IMR-90 (cell line): ENCODE measurements around the gene MTHFSD. TPM values are rescaled to one million over a fixed set of nuclear protein-coding genes. Genes with fewer than 3 reads are reported as not detected.

Source experiments
- ATAC-seq: fragments of 200-7000 bp; cut with Tn5 transposase; 2 replicates; pipeline ENCODE4 v1.9.1; 2020; ENCODE audit warnings: low read depth, mild to moderate bottlenecking, moderate library complexity
- BruUV-seq: library from RNA; stranded (reverse); fragments of 400-500 nt; replicated peaks from 2 replicates; lab custom pipeline; 2021; lab: Mats Ljungman, UMichigan
- CTCF ChIA-PET: fragments of 300-600 bp; formaldehyde crosslinking; extraction: SDS; loops from one replicate; lab custom pipeline; 2021; ENCODE audit warnings: antibody characterized with exemption; lab: Yijun Ruan, JAX
- POLR2A ChIA-PET: fragments of 300-600 bp; sonication (Branson Sonifier 250); formaldehyde crosslinking; loops from one replicate; lab custom pipeline; 2022; ENCODE audit warnings: antibody characterized with exemption; ENCODE audit not compliant: unreplicated experiment; lab: Charles Lee
- DNase-seq: peaks from one replicate; pipeline ENCODE4 v3.0.0; 2013
- H2AFZ ChIP-seq: replicated peaks from 2 replicates; pipeline ENCODE3; 2013; ENCODE audit warnings: low read length, mild to moderate bottlenecking; ENCODE audit not compliant: poor library complexity
- H2AK5ac ChIP-seq: 2 replicates; pipeline ENCODE4 v1.6.1; 2013; ENCODE audit warnings: low read depth, low read length, inconsistent platforms
- H2AK9ac ChIP-seq: replicated peaks from 2 replicates; pipeline ENCODE3; 2013; ENCODE audit warnings: mild to moderate bottlenecking, low read depth, low read length, moderate library complexity; ENCODE audit not compliant: poor library complexity
- H2BK120ac ChIP-seq: 2 replicates; pipeline ENCODE4 v1.6.1; 2013; ENCODE audit warnings: low read depth, low read length, inconsistent platforms
- H2BK15ac ChIP-seq: 3 replicates; pipeline ENCODE4 v1.6.1; 2013; ENCODE audit warnings: low read depth, low read length, inconsistent platforms
- H2BK20ac ChIP-seq: 2 replicates; pipeline ENCODE4 v1.6.1; 2013; ENCODE audit warnings: low read depth, mild to moderate bottlenecking, inconsistent platforms, low read length, moderate library complexity
- H2BK5ac ChIP-seq: 2 replicates; pipeline ENCODE4 v1.6.1; 2013; ENCODE audit warnings: mild to moderate bottlenecking, low read depth, low read length, inconsistent platforms; ENCODE audit not compliant: poor library complexity, severe bottlenecking
- H3K14ac ChIP-seq: replicated peaks from 2 replicates; pipeline ENCODE4 v1.6.1; 2013; ENCODE audit warnings: low read depth, low read length, inconsistent platforms
- H3K18ac ChIP-seq: 2 replicates; pipeline ENCODE4 v1.6.1; 2013; ENCODE audit warnings: low read depth, low read length, control low read depth
- H3K23ac ChIP-seq: 2 replicates; pipeline ENCODE4 v1.6.1; 2013; ENCODE audit warnings: low read depth, low read length, inconsistent platforms
- H3K27ac ChIP-seq: 2 replicates; pipeline ENCODE4 v1.5.1; 2013; ENCODE audit warnings: mild to moderate bottlenecking, control low read depth, low read length; ENCODE audit not compliant: insufficient read depth
- H3K27me3 ChIP-seq: 2 replicates; pipeline ENCODE4 v1.6.1; 2013; ENCODE audit warnings: low read length; ENCODE audit not compliant: control insufficient read depth, insufficient read depth
- H3K36me3 ChIP-seq: 2 replicates; pipeline ENCODE4 v1.6.1; 2013; ENCODE audit warnings: low read length, mixed read lengths; ENCODE audit not compliant: control insufficient read depth, insufficient read depth
- H3K4ac ChIP-seq: 2 replicates; pipeline ENCODE4 v1.6.1; 2013; ENCODE audit warnings: low read depth, low read length, inconsistent platforms
- H3K4me1 ChIP-seq: 2 replicates; pipeline ENCODE4 v1.6.1; 2013; ENCODE audit warnings: low read length, mixed read lengths; ENCODE audit not compliant: control insufficient read depth, insufficient read depth
- H3K4me2 ChIP-seq: 2 replicates; pipeline ENCODE4 v1.6.1; 2013; ENCODE audit warnings: low read depth, mild to moderate bottlenecking, control low read depth, low read length, moderate library complexity
- H3K4me3 ChIP-seq: 2 replicates; pipeline ENCODE4 v1.5.1; 2013; ENCODE audit warnings: low read depth, mild to moderate bottlenecking, control low read depth, low read length, moderate library complexity; ENCODE audit not compliant: insufficient read depth
- H3K56ac ChIP-seq: 2 replicates; pipeline ENCODE4 v1.6.1; 2013; ENCODE audit warnings: low read length, inconsistent platforms; ENCODE audit not compliant: insufficient read depth; ENCODE audit errors: extremely low read depth
- H3K79me1 ChIP-seq, 2 experiments: 2 replicates each; pipeline ENCODE4 v1.6.1; 2013; ENCODE audit warnings: low read length in 2 of 2, inconsistent platforms in 1 of 2, low read depth in 1 of 2
- H3K9ac ChIP-seq: 2 replicates; pipeline ENCODE4 v1.6.1; 2013; ENCODE audit warnings: low read depth, low read length, control low read depth
- H3K9me1 ChIP-seq: 2 replicates; pipeline ENCODE4 v1.6.1; 2013; ENCODE audit warnings: low read length, inconsistent platforms; ENCODE audit not compliant: insufficient read depth
- H3K9me3 ChIP-seq: 2 replicates; pipeline ENCODE4 v1.6.1; 2013; ENCODE audit warnings: low read length; ENCODE audit not compliant: control insufficient read depth, insufficient read depth
- H4K20me1 ChIP-seq: 2 replicates; pipeline ENCODE4 v1.6.1; 2013; ENCODE audit warnings: low read length, inconsistent platforms; ENCODE audit not compliant: insufficient read depth
- H4K5ac ChIP-seq: 2 replicates; pipeline ENCODE4 v1.6.1; 2013; ENCODE audit warnings: mild to moderate bottlenecking, low read depth, low read length, control low read depth
- H4K8ac ChIP-seq, 2 experiments: 2 replicates each; pipeline ENCODE4 v1.6.1; 2013; ENCODE audit warnings: low read depth in 2 of 2, low read length in 2 of 2, control low read depth in 1 of 2, inconsistent platforms in 1 of 2
- H4K91ac ChIP-seq: 2 replicates; pipeline ENCODE4 v1.6.1; 2013; ENCODE audit warnings: low read depth, low read length, inconsistent platforms; ENCODE audit not compliant: insufficient read depth
- BHLHE40 ChIP-seq: fragments of 150-350 bp; IDR thresholded peaks from 2 replicates; pipeline ENCODE4 v1.6.1; 2016; ENCODE audit warnings: mild to moderate bottlenecking, low read depth, low read length
- CEBPB ChIP-seq: IDR thresholded peaks from 2 replicates; pipeline ENCODE4 v1.6.1; 2012; ENCODE audit warnings: low read depth, low read length, improper control_type of control experiment
- CHD1 ChIP-seq: IDR thresholded peaks from 2 replicates; pipeline ENCODE4 v1.6.1; 2012; ENCODE audit warnings: low read depth, low read length, improper control_type of control experiment
- CTCF ChIP-seq: conservative IDR thresholded peaks from 2 replicates; pipeline ENCODE4 v1.5.1; 2012; ENCODE audit warnings: mild to moderate bottlenecking, low read depth, low read length, improper control_type of control experiment
- FOS ChIP-seq: fragments of 150-350 bp; IDR thresholded peaks from 2 replicates; pipeline ENCODE4 v1.6.1; 2016; ENCODE audit warnings: low read depth, low read length
- MAFK ChIP-seq: IDR thresholded peaks from 2 replicates; pipeline ENCODE4 v1.6.1; 2012; ENCODE audit warnings: low read depth, low read length, improper control_type of control experiment
- MAZ ChIP-seq: IDR thresholded peaks from 2 replicates; pipeline ENCODE4 v1.6.1; 2012; ENCODE audit warnings: low read depth, mild to moderate bottlenecking, low read length, improper control_type of control experiment, moderate library complexity, borderline replicate concordance
- NFE2L2 ChIP-seq: fragments of 150-350 bp; IDR thresholded peaks from 2 replicates; pipeline ENCODE4 v1.6.1; 2016; ENCODE audit warnings: low read depth, mild to moderate bottlenecking, low read length
- POLR2A ChIP-seq: IDR thresholded peaks from 2 replicates; pipeline ENCODE4 v1.6.1; 2012; ENCODE audit warnings: mild to moderate bottlenecking, low read depth, low read length
- RFX5 ChIP-seq: IDR thresholded peaks from 2 replicates; pipeline ENCODE4 v1.8.0; 2012; ENCODE audit warnings: low read depth, mild to moderate bottlenecking, low read length, moderate library complexity
- SMC3 ChIP-seq: fragments of 150-350 bp; IDR thresholded peaks from 2 replicates; pipeline ENCODE4 v1.6.1; 2016; ENCODE audit warnings: low read depth, mild to moderate bottlenecking, antibody characterized with exemption, low read length, moderate library complexity
- USF2 ChIP-seq: fragments of 150-350 bp; IDR thresholded peaks from 2 replicates; pipeline ENCODE4 v1.6.1; 2017; ENCODE audit warnings: mild to moderate bottlenecking, antibody characterized with exemption, low read length, low read depth
- WGBS, 2 experiments: methylation state at CpG; one replicate each; pipeline versions ENCODE4 v1.1.5 to v1.1.7; 2013; ENCODE audit warnings: missing lambda C conversion rate in 2 of 2; ENCODE audit not compliant: insufficient read length in 1 of 2; ENCODE audit errors: extremely low coverage in 2 of 2; 5-methylcytosine and 5-hydroxymethylcytosine counted together
- dilution Hi-C: fragments of 300-500 bp; cut with HindIII; formaldehyde crosslinking; loops from one replicate; pipeline ENCODE4 v1.14.3; 2018; ENCODE audit warnings: low sequenced_read_pairs; ENCODE audit not compliant: unreplicated experiment
- in situ Hi-C: fragments of 300-500 bp; cut with MboI; formaldehyde crosslinking; loops from 3 replicates; pipeline ENCODE4 v1.14.3; 2019; ENCODE audit warnings: low sequenced_read_pairs, inconsistent platforms, mixed read lengths
- intact Hi-C: fragments of 100-400 bp; cut with micrococcal nuclease; formaldehyde crosslinking; loops from 2 replicates; pipeline ENCODE4 v1.10.0; 2022
- polyA plus RNA-seq, 3 experiments: library from polyadenylated mRNA; depleted of rRNA; stranded (reverse); fragments of >200 nt; gene quantifications; 2 replicates each; pipeline ENCODE4 v1.2.3, GENCODE V29; 2012; ENCODE audit warnings: low replicate concordance in 1 of 3
- total RNA-seq: library from RNA; depleted of rRNA; stranded (reverse); fragments of >200 nt; gene quantifications from 2 replicates; pipeline ENCODE4 v1.2.3, GENCODE V29; 2012

MTHFSD gene
- total and polyA plus RNA-seq, 2 of the 4 experiments (the other 2 are of a cell fraction) = 8.2 to 16.8 TPM

- intact Hi-C loops = loop anchor here (1.0 to 5.0 kb wide), 2 partner anchors 476 to 503 kb away; no protein-coding TSS in a partner anchor
- peaks cover 5% of the 10 kb centered on the region for H3K9me1 ChIP-seq
- ChIA-PET CTCF (interaction anchor here (0.5 to 1.1 kb wide), 6 partner anchors 21 to 735 kb away, joined by 3 to 7 read pairs (median 4); no protein-coding TSS in a partner anchor), POLR2A (no interaction called here)
- no TSS peak for BruUV-seq
- ATAC-seq (no peak), DNase-seq (peak; percentile 33)
- H3K36me3 ChIP-seq = peaks cover 27% of the 10 kb centered on the region
- H2BK15ac ChIP-seq = no peak overlapping the region; the same call in 2 of the 3 replicates
- TF ChIP-seq CTCF (no peak), MAFK (no peak), BHLHE40 (no peak), POLR2A (peak; percentile 57), RFX5 (no peak), USF2 (peak; percentile 33), FOS (no peak), CHD1 (no peak), SMC3 (no peak), NFE2L2 (no peak), CEBPB (no peak), MAZ (no peak)
- no peak overlapping the region for H3K56ac ChIP-seq
- H3K23ac ChIP-seq = 0 out of 2 replicates have a peak overlapping the region, but pooled peaks have one; percentile 12
- no peak overlapping the region for H2BK20ac ChIP-seq
- peak overlapping the region; percentile 5 for H2AK5ac ChIP-seq
- no peaks in the 10 kb centered on the region for H3K27me3 ChIP-seq
- peak overlapping the region; percentile 13; the same call in 1 of the 2 replicates for H3K4me3 ChIP-seq
- H4K8ac ChIP-seq = 0 out of 4 replicates have a peak overlapping the region, but pooled peaks of 1 of the 2 experiments have one; percentile 22
- H3K79me1 ChIP-seq = peaks cover 0 to 39% of the 10 kb centered on the region in 2 experiments; a peak in 2 of 4 replicates
- 0 out of 2 replicates have a peak overlapping the region, but pooled peaks have one; percentile 14 for H2BK120ac ChIP-seq
- H3K9ac ChIP-seq = peak overlapping the region; percentile 37; the same call in 1 of the 2 replicates
- no peak overlapping the region for H4K5ac ChIP-seq
- H3K18ac ChIP-seq = no peak overlapping the region
- dilution Hi-C loops = no loop called here
- peak overlapping the region; percentile 82 for H2AFZ ChIP-seq
- H2AK9ac ChIP-seq = no peak overlapping the region
- H3K9me3 ChIP-seq = no peaks in the 10 kb centered on the region
- peak overlapping the region; percentile 5; the same call in 1 of the 2 replicates for H3K4ac ChIP-seq
- no peak overlapping the region for H2BK5ac ChIP-seq
- H3K4me1 ChIP-seq = peaks cover 14% of the 10 kb centered on the region
- no peak overlapping the region for H4K91ac ChIP-seq
- in situ Hi-C loops = no loop called here
- no peak overlapping the region for H3K27ac ChIP-seq
- H4K20me1 ChIP-seq = peaks cover 34% of the 10 kb centered on the region
- WGBS, 2 experiments = 42% methylated on average over 13 of the region's 30 CpGs; no CpG with 5 or more reads in 1 of the 2 experiments
- H3K14ac ChIP-seq = 0 out of 2 replicates have a peak overlapping the region, but pooled peaks have one; percentile 14
- H3K4me2 ChIP-seq = peak overlapping the region; percentile 53
Measured at GRCh38 chr16:86520317-86521210, 34.5 kb downstream of the MTHFSD start.
